Measurements from ENCODE around the gene SPATA18.

The SPATA18 gene

DNA sequence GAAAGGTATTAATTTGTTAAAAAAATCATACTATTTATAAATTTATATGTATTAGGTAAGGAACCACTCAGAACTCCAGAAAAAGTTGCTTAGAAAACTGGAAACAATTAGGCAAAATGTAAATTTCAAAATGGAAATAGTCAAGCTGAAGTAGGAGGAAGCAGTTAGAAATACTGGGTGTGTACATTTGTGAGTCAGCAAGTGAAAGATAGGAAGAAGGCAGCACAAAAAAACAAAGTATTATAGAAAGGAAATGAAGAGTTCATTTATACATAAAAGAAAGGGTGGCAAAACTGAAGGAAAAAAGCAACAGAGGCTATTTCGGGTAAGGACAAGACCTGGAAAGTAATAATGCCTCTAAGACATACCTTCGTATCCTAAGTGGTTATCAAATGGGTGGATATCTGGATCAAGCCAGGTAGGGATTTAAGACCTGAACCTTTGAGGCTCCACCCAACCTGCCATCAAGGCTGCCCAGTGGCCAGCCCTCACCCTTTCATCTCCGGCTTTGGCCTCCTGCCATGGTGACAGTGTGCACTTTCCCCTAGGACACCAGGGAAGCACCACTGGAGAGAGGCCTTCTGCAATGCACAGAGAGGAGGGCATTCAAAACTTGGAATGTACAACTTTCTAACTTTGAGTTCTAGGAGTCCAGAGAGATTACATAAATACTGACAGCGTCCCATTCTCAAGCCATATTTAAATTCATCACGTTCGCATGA is 31.0 kb upstream of the SPATA18 start, which contains the start of gene LRRC66:
TSS of gene LRRC66 (minus strand) at position 428 of the 722 bp plus-strand sequence. CDS start 2,750 bp downstream, outside the sequence.
- Histone ChIP-seq H3K9me3 (ENCODE audit: control insufficient read depth, low read length) (no peaks in the 10 kb centered on the region), H3K4me3 (ENCODE audit: low read length) (no peak within 1 kb of the TSS), H3K9ac (ENCODE audit: low read length) (no peak within 1 kb of the TSS), H3K4me1 (ENCODE audit: control insufficient read depth, insufficient read depth, low read length) (peaks cover 12% of the 10 kb centered on the region), H3K27me3 (replicated peaks; ENCODE audit: control insufficient read depth, insufficient read depth, low read length) (no peaks in the 10 kb centered on the region), H3K36me3 (ENCODE audit: control insufficient read depth, insufficient read depth, low read length, severe bottlenecking) (peaks cover 25% of the 10 kb centered on the region)
- DNase-seq (ENCODE audit: low read depth) = peak; percentile 29

DNA sequence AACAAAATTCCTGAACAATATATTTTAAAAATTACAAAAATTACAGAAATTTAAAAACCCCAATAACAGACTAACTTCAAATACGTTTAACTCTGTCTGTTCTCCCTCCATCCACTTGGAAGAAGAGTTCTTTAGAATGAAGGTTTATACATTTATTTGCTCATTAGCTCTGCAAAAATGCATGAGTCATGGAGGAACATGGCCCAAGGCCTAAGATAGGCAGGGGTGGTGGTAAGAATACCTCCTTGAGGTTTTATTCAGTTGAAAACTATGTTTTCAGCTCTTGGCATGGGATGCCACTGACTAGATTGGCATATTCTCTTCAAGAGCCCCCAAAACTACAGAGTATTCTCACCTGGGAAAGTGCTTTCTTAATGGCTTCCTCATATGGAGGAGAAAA is 22.1 kb upstream of the SPATA18 start:
- Histone ChIP-seq H3K36me3 (ENCODE audit: control insufficient read depth, insufficient read depth, low read length, severe bottlenecking) (peaks cover 57% of the 10 kb centered on the region), H3K27me3 (replicated peaks; ENCODE audit: control insufficient read depth, insufficient read depth, low read length) (no peaks in the 10 kb centered on the region), H3K4me3 (ENCODE audit: low read length) (no peak overlapping the region), H3K9ac (ENCODE audit: low read length) (peak overlapping the region; percentile 9), H3K9me3 (ENCODE audit: control insufficient read depth, low read length) (no peaks in the 10 kb centered on the region), H3K4me1 (ENCODE audit: control insufficient read depth, insufficient read depth, low read length) (peaks cover 8% of the 10 kb centered on the region)
- peak; percentile 74 for DNase-seq (ENCODE audit: low read depth)

DNA sequence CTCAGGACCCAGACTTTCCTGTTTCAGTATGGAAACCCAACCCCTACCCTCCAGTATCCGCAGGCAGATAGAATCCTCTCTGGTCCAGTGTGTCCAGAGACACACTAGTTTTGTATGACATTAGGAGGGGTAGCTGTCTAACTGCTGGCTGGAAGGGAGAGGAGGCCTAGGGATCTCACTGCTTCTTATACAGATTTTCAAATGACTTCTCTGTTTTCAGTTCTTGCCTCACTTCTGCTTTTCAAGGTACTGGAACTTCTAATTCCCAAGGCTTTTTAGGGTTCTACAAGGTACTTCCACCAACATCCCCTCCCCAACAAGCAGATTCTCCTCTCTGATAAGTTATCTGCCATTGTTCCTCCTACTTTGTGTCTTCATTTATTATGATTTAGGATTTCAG is 19.1 kb upstream of the SPATA18 start:
- H3K27me3 ChIP-seq (replicated peaks; ENCODE audit: control insufficient read depth, insufficient read depth, low read length) = no peaks in the 10 kb centered on the region
- peaks cover 16% of the 10 kb centered on the region for H3K4me1 ChIP-seq (ENCODE audit: control insufficient read depth, insufficient read depth, low read length)
- no peaks in the 10 kb centered on the region for H3K9me3 ChIP-seq (ENCODE audit: control insufficient read depth, low read length)
- peaks cover 41% of the 10 kb centered on the region for H3K36me3 ChIP-seq (ENCODE audit: control insufficient read depth, insufficient read depth, low read length, severe bottlenecking)
- DNase-seq (ENCODE audit: low read depth) = no peak
- no peak overlapping the region for H3K4me3 ChIP-seq (ENCODE audit: low read length)
- no peak overlapping the region for H3K9ac ChIP-seq (ENCODE audit: low read length)

DNA sequence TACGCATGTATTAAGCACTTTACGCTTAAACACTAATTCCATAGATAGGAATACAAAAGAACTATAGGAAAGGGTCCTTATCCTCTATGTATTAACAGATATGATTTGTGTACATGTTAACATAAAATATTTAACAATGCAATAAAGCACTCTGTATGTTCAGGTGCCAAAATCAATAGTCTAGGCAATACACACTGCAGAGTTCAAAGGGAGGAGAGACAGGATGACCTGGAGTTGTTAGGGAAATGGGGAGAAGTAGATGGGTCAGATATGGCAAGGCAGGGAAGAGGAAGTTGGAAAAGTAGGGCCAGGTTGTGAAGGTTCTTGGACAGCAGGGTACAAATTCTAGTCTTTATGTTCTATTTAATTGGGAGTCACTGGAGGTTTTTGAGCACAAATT is 15.9 kb upstream of the SPATA18 start:
- H3K9me3 ChIP-seq (ENCODE audit: control insufficient read depth, low read length) = no peaks in the 10 kb centered on the region
- no peaks in the 10 kb centered on the region for H3K27me3 ChIP-seq (replicated peaks; ENCODE audit: control insufficient read depth, insufficient read depth, low read length)
- H3K36me3 ChIP-seq (ENCODE audit: control insufficient read depth, insufficient read depth, low read length, severe bottlenecking) = peaks cover 17% of the 10 kb centered on the region
- H3K4me1 ChIP-seq (ENCODE audit: control insufficient read depth, insufficient read depth, low read length) = peaks cover 20% of the 10 kb centered on the region
- H3K4me3 ChIP-seq (ENCODE audit: low read length) = no peak overlapping the region
- DNase-seq (ENCODE audit: low read depth) = no peak
- H3K9ac ChIP-seq (ENCODE audit: low read length) = no peak overlapping the region

DNA sequence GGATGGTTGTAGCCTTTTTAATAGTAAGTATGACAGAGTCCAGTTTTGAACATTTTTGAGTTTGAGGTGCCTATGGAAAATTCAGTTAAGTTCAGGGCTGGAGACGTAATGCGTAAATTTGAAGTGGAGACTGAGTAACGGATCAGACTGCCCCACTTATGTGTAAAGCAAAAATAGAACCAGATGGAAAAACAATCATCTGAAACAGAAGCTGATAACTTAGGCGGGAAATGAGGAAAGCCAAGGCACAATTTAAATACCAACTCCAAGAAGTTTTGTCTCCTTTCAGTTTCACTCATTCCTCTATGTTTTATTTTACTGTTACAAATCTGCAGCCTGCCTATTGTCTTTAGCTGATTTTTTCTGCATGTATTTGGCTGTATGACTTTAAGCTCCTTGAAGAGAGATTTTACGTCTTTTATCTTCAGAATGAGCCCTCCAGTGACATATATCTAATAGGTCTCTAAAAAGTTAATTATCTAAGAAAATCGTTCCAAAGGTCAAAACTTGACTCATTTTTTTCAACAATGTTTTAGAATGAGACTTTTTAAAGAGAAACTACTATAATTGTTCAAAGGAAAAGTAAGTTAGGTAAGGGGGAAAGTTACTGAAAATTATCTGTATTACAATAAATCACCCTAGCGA is 14.1 kb upstream of the SPATA18 start:
- Histone ChIP-seq H3K4me3 (ENCODE audit: low read length) (peak overlapping the region; percentile 89), H3K4me1 (ENCODE audit: control insufficient read depth, insufficient read depth, low read length) (peaks cover 20% of the 10 kb centered on the region), H3K9me3 (ENCODE audit: control insufficient read depth, low read length) (no peaks in the 10 kb centered on the region), H3K36me3 (ENCODE audit: control insufficient read depth, insufficient read depth, low read length, severe bottlenecking) (peaks cover 2% of the 10 kb centered on the region), H3K27me3 (replicated peaks; ENCODE audit: control insufficient read depth, insufficient read depth, low read length) (no peaks in the 10 kb centered on the region), H3K9ac (ENCODE audit: low read length) (peak overlapping the region; percentile 85)
- DNase-seq (ENCODE audit: low read depth) = peak; percentile 52

DNA sequence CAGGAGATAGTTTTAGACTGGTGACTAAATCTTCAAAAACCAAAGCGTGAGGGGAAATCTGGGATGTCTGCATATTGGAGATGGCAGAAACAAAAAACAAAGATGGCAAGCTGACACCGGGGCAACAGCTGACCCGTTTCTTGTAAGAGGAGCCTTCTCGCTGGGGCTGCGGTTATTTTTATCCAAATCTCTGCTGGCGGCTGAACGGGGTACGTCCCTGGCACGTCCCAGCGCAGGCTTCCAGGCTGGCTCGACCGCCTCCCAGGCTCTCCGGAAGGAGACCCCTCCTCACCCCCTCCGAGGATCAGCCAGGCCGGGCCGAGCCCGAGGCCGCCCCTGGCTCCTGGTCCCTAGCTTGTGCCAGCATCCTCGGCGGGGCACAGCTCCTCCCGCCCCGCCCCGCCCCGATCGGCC is 13.4 kb upstream of the SPATA18 start:
- Histone ChIP-seq H3K27me3 (replicated peaks; ENCODE audit: control insufficient read depth, insufficient read depth, low read length) (no peaks in the 10 kb centered on the region), H3K9ac (ENCODE audit: low read length) (peak overlapping the region; percentile 85), H3K4me3 (ENCODE audit: low read length) (peak overlapping the region; percentile 89), H3K9me3 (ENCODE audit: control insufficient read depth, low read length) (no peaks in the 10 kb centered on the region), H3K4me1 (ENCODE audit: control insufficient read depth, insufficient read depth, low read length) (peaks cover 20% of the 10 kb centered on the region), H3K36me3 (ENCODE audit: control insufficient read depth, insufficient read depth, low read length, severe bottlenecking) (peaks cover 2% of the 10 kb centered on the region)
- peak; percentile 76 for DNase-seq (ENCODE audit: low read depth)

DNA sequence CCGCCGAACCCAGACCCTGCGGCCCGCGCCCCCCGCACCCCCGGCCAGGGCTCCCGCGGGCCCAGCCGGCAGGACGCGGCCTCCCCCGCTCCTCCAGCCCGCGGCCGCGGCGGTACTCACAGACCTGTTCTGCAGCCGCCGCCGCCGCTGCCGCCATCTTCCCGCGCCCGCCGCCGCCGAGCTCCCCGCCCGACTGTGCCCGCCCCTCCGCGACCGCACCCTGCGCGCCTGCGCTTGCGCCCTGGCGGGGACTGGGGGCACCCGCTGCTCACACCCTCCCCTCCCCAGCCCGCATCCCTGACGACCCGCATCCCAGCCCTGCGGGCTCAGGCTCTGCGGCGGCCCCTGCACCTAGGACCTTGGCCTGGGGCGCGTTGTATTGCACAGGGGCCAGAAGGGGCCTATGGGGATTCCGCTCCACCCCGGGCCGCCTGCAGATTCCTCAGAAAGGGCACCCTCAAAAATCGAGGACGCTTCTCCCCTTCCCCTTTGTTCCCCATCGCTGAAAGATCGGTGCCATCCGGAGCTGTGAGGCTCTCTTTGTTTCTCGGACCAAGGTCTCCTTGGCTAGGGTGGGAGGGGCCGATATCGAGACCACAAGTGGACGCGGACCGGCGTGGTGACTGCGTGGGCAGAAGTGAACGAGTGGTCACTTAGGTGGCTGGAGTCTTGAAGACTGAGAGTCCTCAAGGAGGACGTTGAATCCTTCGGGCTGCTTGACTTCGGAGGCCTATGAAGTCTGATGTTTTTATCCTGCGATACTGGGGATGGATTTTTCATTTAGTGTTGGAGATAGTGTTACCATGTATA is 12.8 kb upstream of the SPATA18 start, which contains the start of gene SGCB:
TSS of gene SGCB (minus strand) at position 197 of the 810 bp plus-strand sequence. CDS start at position 157, 40 bp downstream.
- H3K4me1 ChIP-seq (ENCODE audit: control insufficient read depth, insufficient read depth, low read length) = peaks cover 20% of the 10 kb centered on the region
- DNase-seq (ENCODE audit: low read depth) = peak; percentile 84

DNA sequence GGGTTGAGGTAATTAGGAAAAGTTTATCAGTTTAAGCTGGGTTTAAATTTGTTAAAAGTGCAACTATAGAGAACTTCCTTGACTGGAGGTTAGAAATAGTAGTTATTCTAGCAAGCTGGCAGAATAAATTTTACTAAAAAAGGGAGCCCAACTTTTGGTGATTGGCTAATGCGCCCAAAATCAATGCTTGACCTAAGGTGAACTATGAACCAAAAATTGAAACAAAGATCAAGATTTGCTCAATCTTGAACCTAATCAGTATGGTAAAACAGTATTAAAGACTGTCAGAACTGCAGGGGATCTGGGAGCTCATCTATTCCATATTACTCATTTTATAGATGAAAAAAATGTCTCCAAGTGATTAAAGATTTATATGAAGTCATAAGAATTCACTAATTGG is 6.1 kb upstream of the SPATA18 start:
- H3K36me3 ChIP-seq (ENCODE audit: control insufficient read depth, insufficient read depth, low read length, severe bottlenecking) = no peaks in the 10 kb centered on the region
- no peak overlapping the region for H3K4me3 ChIP-seq (ENCODE audit: low read length)
- no peaks in the 10 kb centered on the region for H3K4me1 ChIP-seq (ENCODE audit: control insufficient read depth, insufficient read depth, low read length)
- H3K9me3 ChIP-seq (ENCODE audit: control insufficient read depth, low read length) = no peaks in the 10 kb centered on the region
- H3K9ac ChIP-seq (ENCODE audit: low read length) = no peak overlapping the region
- no peak for DNase-seq (ENCODE audit: low read depth)
- peaks cover 4% of the 10 kb centered on the region for H3K27me3 ChIP-seq (replicated peaks; ENCODE audit: control insufficient read depth, insufficient read depth, low read length)

More for the DNA sequence above, 12.8 kb upstream of the SPATA18 start, which contains the start of gene SGCB:
- H3K4me3 ChIP-seq (ENCODE audit: low read length) = peak within 1 kb of the TSS; percentile 89
- no peaks in the 10 kb centered on the region for H3K27me3 ChIP-seq (replicated peaks; ENCODE audit: control insufficient read depth, insufficient read depth, low read length)
- H3K9me3 ChIP-seq (ENCODE audit: control insufficient read depth, low read length) = no peaks in the 10 kb centered on the region
- peak within 1 kb of the TSS; percentile 85 for H3K9ac ChIP-seq (ENCODE audit: low read length)
- H3K36me3 ChIP-seq (ENCODE audit: control insufficient read depth, insufficient read depth, low read length, severe bottlenecking) = no peaks in the 10 kb centered on the region

DNA sequence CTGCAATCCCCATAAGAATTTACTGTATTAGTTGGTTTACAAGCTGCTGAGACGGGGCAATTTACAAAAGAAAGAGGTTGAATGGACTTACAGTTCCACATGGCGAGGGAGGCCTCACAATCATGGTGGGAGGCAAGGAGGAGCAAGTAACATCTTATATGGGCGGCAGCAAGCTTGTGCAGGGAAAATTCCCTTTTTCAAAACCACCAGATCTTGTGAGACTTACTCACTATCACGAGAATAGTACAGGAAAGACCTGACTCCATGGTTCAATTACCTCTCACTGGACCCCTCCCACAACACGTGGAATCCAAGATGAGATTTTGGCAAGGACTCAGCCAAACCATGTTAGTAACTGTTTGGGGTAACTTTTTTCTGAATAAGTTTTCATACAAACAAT is 1.8 kb upstream of the SPATA18 start:
- no peaks in the 10 kb centered on the region for H3K9me3 ChIP-seq (ENCODE audit: control insufficient read depth, low read length)
- H3K36me3 ChIP-seq (ENCODE audit: control insufficient read depth, insufficient read depth, low read length, severe bottlenecking) = no peaks in the 10 kb centered on the region
- no peak overlapping the region for H3K9ac ChIP-seq (ENCODE audit: low read length)
- no peak overlapping the region for H3K4me3 ChIP-seq (ENCODE audit: low read length)
- no peak for DNase-seq (ENCODE audit: low read depth)
- no peaks in the 10 kb centered on the region for H3K27me3 ChIP-seq (replicated peaks; ENCODE audit: control insufficient read depth, insufficient read depth, low read length)
- H3K4me1 ChIP-seq (ENCODE audit: control insufficient read depth, insufficient read depth, low read length) = peaks cover 9% of the 10 kb centered on the region

DNA sequence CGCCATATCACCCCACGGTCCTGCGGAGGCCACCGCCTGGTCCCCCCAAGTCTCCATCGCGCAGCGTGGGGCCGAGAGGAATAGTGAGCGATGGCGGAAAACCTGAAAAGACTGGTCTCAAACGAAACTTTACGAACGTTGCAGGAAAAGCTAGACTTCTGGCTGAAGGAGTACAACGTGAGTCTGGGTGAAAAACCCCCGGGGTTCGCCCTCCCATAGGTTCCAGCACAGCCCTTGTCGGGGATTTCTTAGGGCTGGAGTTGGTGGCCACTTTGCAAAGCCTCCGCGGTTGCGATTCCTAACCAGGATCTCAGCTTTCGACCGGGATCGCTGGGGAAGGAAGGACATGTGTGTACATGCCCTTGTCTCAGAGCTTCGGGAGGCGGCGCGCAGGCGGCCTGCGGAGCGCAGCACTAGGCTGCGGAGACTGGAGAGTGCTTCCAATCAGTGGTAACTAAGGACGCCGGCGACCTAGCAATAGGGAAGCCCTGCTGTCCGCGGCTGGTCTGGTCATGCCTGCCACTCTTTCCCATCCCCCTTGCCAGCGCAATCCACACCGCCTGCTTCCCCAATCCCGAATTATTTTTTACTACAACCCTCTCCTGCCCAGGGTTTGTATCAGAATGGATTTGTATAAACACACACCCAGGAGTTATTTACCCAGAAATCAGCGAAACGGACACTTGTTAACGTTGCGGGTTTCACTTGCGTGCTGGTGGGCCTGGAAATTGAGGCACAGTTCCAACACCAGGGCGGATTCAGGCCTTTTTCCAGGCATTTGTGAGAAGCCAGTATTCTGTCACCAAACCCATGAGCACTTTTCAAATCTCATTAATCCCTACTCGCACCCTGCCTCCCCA is 741 bp downstream of the SPATA18 start:
- Histone ChIP-seq H3K27me3 (replicated peaks; ENCODE audit: control insufficient read depth, insufficient read depth, low read length) (no peaks in the 10 kb centered on the region), H3K4me3 (ENCODE audit: low read length) (peak overlapping the region; percentile 93), H3K9ac (ENCODE audit: low read length) (peak overlapping the region; percentile 88), H3K9me3 (ENCODE audit: control insufficient read depth, low read length) (no peaks in the 10 kb centered on the region), H3K36me3 (ENCODE audit: control insufficient read depth, insufficient read depth, low read length, severe bottlenecking) (no peaks in the 10 kb centered on the region), H3K4me1 (ENCODE audit: control insufficient read depth, insufficient read depth, low read length) (peaks cover 21% of the 10 kb centered on the region)
- DNase-seq (ENCODE audit: low read depth) = peak; percentile 90
